Glomerular endothelial cell (primary cell): ENCODE results near the gene CR1L. TPM values are rescaled to one million over a fixed set of nuclear protein-coding genes. Genes with fewer than 3 reads are reported as not detected.
"Not testable (repeated sequence)": the region's sequence is repeated elsewhere in the genome, so short reads cannot be mapped to it uniquely, and the experiment has no call there.

Source experiments
- DNase-seq: peaks from one replicate; pipeline ENCODE4 v3.0.0-alpha.2; 2011; ENCODE audit warnings: low read depth, low spot score; ENCODE audit errors: extremely low read depth
- total RNA-seq: library from RNA; depleted of rRNA; stranded (reverse); fragments of >200 nt; gene quantifications from 2 replicates; pipeline ENCODE4 v1.2.3, GENCODE V29; 2015

The CR1L gene
- total RNA-seq, 1 donor from 2014 or later = not detected

DNA sequence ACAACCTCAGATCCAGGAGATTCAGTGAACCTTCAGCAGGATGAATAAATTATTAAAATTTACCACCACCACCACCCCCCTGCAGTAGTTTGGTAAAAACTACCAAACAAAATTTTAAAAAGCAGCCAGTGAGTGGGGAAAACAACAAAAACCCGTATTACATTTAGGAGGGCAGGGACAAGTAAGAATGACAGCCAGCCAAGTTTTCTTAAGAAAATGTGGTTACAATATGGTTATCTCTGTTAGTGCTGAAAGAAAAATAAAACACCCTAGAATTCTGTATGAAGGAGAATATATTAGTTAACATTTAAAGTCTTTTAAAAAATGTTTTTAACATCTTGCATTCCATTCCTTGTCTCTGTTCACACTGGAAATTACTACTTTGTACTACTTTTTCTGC, 121.6 kb downstream of the CR1L start:
- DNase-seq = no peak

DNA sequence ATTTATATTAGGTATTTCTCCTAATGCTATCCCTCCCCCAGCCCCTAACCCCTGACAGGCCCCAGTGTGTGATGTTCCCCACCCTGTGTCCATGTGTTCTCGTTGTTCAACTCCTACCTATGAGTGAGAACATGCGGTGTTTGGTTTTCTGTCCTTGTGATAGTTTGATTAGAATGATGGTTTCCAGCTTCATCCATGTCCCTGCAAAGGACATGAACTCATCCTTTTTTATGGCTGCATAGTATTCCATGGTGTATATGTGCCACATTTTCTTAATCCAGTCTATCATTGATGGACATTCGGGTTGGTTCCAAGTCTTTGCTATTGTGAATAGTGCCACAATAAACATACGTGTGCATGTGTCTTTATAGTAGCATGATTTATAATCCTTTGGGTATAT, 125.6 kb downstream of the CR1L start:
- DNase-seq = not testable (repeated sequence)

Other genes with a start within 250 kb of the CR1L start
- gene CR2, start 190.8 kb upstream of the CR1L start, total RNA-seq = not detected in 2 replicates
- gene CR1, start 149.0 kb upstream of the CR1L start, total RNA-seq = not detected in 2 replicates
- 191 and 196 TPM in 2 replicates for gene CD46, start 106.9 kb downstream of the CR1L start, total RNA-seq